Activated naive CD4-positive, alpha-beta T cell treated with anti-CD3 and anti-CD28 coated beads, Interleukin-2, amount 50 U/mL, for 24 hours (primary cell): ENCODE data around the gene ETS2.

Experiments
- H3K27ac Mint-ChIP-seq: one replicate; pipeline ENCODE4 v1.8.0; 2021; ENCODE audit warnings: mild to moderate bottlenecking, mixed read lengths
- H3K27me3 Mint-ChIP-seq: one replicate; pipeline ENCODE4 v1.8.0; 2021; ENCODE audit warnings: mixed read lengths
- H3K36me3 Mint-ChIP-seq: one replicate; pipeline ENCODE4 v1.8.0; 2021; ENCODE audit warnings: mixed read lengths
- H3K4me1 Mint-ChIP-seq: one replicate; pipeline ENCODE4 v1.8.0; 2021; ENCODE audit warnings: mixed read lengths
- H3K4me3 Mint-ChIP-seq: one replicate; pipeline ENCODE4 v1.8.0; 2021; ENCODE audit warnings: mild to moderate bottlenecking, mixed read lengths
- H3K9me3 Mint-ChIP-seq: one replicate; pipeline ENCODE4 v1.8.0; 2021; ENCODE audit warnings: mixed read lengths

The ETS2 gene

DNA sequence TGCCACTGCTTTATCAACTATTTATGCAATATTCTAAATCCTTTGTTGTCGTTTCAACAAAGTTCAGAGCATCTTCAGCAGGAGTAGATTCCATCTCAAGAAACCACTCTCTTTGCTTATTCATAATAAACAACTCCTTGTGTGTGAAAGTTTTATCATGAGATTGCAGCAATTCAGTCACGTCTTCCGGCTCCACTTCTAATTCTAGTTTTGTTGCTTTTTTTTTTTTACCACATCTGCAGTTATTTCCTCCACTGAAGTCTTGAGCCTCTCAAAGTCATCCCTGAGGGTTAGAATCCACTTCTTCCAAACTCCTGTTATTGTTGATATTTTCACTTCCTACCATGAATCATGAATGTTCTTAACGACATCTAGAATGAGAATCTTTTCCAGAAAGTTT lies 14.8 kb upstream of the ETS2 start:
- peaks cover 6% of the 10 kb centered on the region for H3K4me1 Mint-ChIP-seq
- H3K36me3 Mint-ChIP-seq = no peaks in the 10 kb centered on the region
- H3K27me3 Mint-ChIP-seq = no peaks in the 10 kb centered on the region
- no peaks in the 10 kb centered on the region for H3K9me3 Mint-ChIP-seq
- H3K27ac Mint-ChIP-seq = no peak overlapping the region
- no peak overlapping the region for H3K4me3 Mint-ChIP-seq

DNA sequence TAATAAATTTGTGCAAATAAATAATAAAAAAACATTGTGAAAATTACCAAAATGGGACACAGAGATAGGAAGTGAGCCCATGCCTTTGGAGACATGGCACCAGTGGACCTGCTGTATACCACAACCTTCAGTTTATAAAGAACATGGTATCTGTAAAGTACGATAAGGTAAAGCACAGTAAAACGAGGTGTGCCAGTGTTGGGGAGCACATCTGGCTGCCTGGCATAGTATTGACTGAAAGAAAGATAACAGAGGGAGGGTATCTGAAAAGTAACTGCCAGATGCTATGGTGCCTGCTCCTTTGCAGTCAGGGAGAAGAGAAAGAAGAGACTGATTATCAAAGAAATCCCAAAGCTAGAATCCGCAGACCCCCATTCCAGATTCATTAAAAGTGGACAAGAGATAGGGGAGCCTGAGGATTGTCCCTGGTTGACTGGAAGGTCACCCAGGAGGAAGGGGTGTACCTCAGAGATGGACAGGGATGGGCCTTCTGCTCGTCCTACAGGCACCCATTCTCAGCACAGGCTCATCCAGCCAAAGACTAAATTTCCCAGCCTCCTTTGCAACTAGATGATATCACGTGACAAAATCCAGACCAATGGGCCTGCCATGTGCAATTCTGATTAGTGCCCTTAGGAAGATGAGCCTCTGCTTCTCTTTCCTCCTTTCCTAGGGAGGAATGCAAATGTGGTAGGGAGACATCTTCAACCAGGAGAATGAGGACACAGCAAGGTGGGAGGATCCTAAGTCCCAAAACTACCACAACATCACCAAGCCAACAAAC lies 12.9 kb upstream of the ETS2 start:
- no peak overlapping the region for H3K27ac Mint-ChIP-seq
- no peaks in the 10 kb centered on the region for H3K27me3 Mint-ChIP-seq
- H3K4me1 Mint-ChIP-seq = peaks cover 6% of the 10 kb centered on the region
- H3K4me3 Mint-ChIP-seq = no peak overlapping the region
- H3K9me3 Mint-ChIP-seq = no peaks in the 10 kb centered on the region
- no peaks in the 10 kb centered on the region for H3K36me3 Mint-ChIP-seq

DNA sequence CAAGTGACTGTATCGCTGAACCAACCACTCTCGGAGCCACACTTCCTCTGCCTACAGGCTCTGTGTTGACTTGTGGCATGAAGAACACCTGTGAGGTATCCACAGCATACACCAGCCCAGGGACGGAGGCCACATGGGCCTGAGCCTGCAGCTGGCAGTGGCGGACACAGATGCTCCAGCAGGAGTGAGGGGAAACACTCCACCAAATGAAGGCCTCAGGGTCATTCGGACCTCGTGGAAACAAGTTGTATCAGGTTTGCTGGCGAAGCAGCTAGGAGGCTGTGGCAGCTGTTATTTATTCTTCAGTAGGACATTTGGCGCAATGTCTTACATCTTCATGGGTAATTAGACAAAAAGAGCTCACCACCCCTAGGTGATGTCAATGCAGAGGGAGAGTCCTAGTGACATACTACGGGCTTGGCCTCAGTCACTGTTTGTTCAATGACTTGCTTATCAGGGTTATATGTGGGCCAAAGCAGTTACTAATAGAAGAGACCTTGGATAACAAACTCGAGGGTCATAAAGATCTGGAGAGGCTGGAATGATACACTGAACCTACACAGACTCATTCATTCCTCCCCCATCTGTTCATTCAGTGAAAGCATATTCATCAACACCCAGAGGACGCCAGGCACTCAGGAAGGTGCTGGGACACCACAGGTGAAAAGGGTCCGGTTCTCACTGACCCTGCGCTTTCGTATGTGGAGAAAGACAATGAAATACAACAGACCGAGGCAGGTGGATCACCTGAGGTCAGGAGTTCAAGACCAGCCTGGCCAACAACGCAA lies 11.6 kb upstream of the ETS2 start:
- Mint-ChIP-seq H3K27ac (no peak overlapping the region), H3K36me3 (no peaks in the 10 kb centered on the region), H3K27me3 (no peaks in the 10 kb centered on the region), H3K4me1 (peaks cover 6% of the 10 kb centered on the region), H3K4me3 (no peak overlapping the region), H3K9me3 (no peaks in the 10 kb centered on the region)

DNA sequence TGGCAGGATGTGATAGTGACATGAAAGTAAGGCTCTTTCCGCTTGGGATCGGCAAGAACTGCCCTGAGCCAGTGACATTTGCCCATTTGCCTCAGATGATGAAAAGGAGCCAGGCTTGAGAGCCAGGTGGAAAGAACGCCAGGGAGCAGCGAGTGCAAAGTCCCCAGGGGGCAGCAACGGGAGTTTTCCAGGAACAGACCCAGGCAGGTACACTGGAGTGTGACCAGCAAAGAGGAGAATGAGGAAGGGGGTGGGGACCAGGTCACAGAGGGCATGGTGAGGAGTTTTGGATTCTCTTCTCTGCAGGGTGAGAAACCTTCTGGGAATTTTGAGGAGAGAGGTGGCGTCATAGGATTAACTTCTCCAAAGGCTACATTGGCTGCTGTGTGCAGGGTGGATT lies 10.8 kb upstream of the ETS2 start:
- H3K36me3 Mint-ChIP-seq = no peaks in the 10 kb centered on the region
- no peaks in the 10 kb centered on the region for H3K27me3 Mint-ChIP-seq
- no peak overlapping the region for H3K27ac Mint-ChIP-seq
- no peak overlapping the region for H3K4me3 Mint-ChIP-seq
- peaks cover 6% of the 10 kb centered on the region for H3K4me1 Mint-ChIP-seq
- H3K9me3 Mint-ChIP-seq = no peaks in the 10 kb centered on the region

DNA sequence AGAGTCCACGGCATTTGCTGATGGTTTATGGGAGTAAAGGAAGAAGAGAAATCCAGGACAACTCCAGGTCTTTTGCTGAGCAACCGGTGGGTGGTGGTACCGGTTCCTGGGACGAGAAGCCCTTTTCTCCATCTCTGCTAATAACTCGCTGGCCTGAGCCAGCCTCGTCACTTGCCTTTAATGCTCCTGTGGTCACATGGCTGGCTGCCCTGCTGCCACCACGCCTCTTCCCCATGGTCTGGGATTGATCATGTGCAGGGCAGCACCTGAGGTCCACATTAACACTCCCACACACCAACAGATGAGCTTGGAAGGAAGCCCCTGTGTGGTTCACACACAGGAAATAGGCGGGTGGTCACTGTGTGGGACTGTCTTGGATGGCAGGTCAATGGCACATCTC lies 10.3 kb upstream of the ETS2 start:
- Mint-ChIP-seq H3K9me3 (no peaks in the 10 kb centered on the region), H3K27me3 (no peaks in the 10 kb centered on the region), H3K27ac (no peak overlapping the region), H3K4me3 (no peak overlapping the region), H3K36me3 (no peaks in the 10 kb centered on the region), H3K4me1 (peaks cover 6% of the 10 kb centered on the region)

DNA sequence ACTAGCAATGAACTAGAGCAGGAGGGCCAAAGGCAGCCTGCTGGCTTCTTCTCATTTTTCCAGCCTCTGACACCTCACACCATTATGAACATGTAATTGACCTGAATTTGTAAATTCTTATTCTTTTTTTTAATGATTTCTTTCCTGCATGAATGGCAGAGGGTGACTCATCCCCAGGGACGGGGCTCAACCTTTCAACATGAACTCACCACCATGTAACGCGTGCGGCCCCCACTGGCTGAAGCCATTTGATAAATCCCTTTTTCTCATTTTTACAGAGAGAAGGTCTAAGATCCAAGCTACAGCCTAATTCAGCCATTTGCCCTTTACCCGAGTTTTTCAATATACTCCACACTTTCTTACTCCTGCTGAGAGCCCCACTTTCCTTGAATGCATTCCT lies 9.3 kb upstream of the ETS2 start:
- Mint-ChIP-seq H3K4me1 (no peaks in the 10 kb centered on the region), H3K4me3 (no peak overlapping the region), H3K27ac (no peak overlapping the region), H3K9me3 (no peaks in the 10 kb centered on the region), H3K27me3 (no peaks in the 10 kb centered on the region), H3K36me3 (no peaks in the 10 kb centered on the region)

DNA sequence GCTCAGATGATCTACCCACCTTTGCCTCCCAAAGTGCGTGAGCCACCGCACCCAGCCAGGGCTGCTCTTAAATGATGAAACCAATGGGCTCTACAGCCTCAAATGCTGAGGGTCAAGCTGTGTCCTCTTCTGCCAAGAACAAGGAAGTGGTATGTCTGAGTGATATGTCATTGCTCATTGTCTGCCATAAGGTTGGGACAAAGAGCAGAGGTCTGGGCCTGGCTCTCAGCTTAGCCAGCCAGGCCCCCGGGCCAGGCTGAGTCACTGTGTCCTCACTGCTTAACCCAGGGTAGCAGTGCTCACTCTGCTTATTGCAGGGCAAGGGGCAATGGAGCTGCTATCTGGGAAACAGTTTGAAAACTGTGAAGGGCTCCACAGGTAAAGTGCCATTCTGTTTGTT lies 8.3 kb upstream of the ETS2 start:
- H3K9me3 Mint-ChIP-seq = no peaks in the 10 kb centered on the region
- no peaks in the 10 kb centered on the region for H3K27me3 Mint-ChIP-seq
- H3K4me1 Mint-ChIP-seq = no peaks in the 10 kb centered on the region
- no peak overlapping the region for H3K27ac Mint-ChIP-seq
- no peaks in the 10 kb centered on the region for H3K36me3 Mint-ChIP-seq
- H3K4me3 Mint-ChIP-seq = no peak overlapping the region

DNA sequence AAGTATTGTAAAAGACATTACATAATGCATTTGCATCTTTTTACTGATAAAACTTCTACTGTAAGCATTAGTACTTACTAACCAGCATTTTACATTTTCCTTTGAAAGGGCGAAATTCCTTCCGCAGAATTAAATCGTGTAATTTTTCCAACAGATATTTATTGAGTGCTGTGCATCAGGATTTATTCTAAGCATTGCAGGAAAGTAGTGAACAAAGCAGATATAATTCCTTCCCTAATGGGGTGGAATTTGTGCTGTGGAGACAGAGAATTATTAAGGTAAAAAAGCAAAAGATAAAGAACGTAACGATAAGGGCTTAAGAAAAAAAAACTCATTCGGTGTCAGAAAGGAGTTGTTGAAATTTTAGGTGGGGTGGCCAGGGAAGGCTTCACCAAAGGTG lies 7.6 kb upstream of the ETS2 start:
- Mint-ChIP-seq H3K4me1 (no peaks in the 10 kb centered on the region), H3K27ac (no peak overlapping the region), H3K4me3 (no peak overlapping the region), H3K36me3 (no peaks in the 10 kb centered on the region), H3K9me3 (no peaks in the 10 kb centered on the region), H3K27me3 (no peaks in the 10 kb centered on the region)

DNA sequence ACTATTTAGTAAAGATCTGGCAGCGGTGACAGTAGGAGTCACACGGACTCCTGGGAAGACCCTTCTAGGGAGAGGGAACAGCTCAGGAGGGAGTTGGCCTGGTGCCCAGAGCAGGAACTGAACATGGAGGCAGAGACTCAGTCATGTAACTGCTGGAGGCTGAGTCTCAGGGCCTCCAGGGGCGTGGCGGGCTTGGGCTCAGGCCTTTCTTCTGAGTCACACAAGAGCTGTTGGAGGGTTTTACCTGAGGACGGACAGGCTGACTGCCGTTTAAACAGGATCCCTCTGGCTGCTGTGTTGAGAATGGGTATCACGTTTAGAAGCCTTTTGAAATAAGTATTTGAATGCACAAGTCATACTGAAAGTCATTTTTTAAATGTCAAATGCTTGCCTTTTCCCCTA lies 7.2 kb upstream of the ETS2 start:
- Mint-ChIP-seq H3K4me3 (no peak overlapping the region), H3K27ac (no peak overlapping the region), H3K4me1 (no peaks in the 10 kb centered on the region), H3K36me3 (no peaks in the 10 kb centered on the region), H3K27me3 (no peaks in the 10 kb centered on the region), H3K9me3 (no peaks in the 10 kb centered on the region)

DNA sequence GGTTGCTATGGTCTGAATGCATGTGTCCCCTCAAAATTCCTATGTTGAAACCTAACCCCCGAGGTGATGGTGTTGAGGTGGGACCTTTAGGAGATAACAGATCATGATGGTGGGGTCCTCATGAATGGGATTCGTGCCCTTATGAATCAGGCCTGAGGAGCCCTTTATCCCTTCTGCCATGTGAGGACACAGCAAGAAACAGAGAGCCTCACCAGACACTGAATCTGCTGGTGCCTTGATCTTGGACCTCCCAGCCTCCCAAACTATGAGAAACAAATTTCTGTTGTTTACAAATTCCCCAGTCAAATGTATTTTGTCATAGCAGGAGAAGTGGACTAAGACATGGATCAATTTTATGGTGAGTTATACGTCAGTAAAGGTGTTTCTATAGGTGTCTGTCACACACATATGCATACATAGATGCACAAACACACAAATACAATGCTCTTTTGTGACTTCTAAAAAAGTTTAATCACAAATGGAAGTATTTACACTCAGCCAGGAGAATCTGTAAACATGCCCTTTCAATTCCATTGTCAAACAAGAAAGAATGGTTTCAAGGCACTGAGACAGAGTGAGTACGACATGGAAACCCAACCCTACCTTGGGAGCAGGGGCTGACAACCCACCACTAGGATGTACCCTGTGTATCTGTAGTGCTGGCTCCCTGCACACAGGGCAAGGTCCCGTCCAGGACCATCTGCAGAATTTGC lies 5.5 kb upstream of the ETS2 start:
- no peaks in the 10 kb centered on the region for H3K36me3 Mint-ChIP-seq
- H3K4me1 Mint-ChIP-seq = peaks cover 6% of the 10 kb centered on the region
- H3K4me3 Mint-ChIP-seq = no peak overlapping the region
- H3K27me3 Mint-ChIP-seq = no peaks in the 10 kb centered on the region
- no peaks in the 10 kb centered on the region for H3K9me3 Mint-ChIP-seq
- no peak overlapping the region for H3K27ac Mint-ChIP-seq

DNA sequence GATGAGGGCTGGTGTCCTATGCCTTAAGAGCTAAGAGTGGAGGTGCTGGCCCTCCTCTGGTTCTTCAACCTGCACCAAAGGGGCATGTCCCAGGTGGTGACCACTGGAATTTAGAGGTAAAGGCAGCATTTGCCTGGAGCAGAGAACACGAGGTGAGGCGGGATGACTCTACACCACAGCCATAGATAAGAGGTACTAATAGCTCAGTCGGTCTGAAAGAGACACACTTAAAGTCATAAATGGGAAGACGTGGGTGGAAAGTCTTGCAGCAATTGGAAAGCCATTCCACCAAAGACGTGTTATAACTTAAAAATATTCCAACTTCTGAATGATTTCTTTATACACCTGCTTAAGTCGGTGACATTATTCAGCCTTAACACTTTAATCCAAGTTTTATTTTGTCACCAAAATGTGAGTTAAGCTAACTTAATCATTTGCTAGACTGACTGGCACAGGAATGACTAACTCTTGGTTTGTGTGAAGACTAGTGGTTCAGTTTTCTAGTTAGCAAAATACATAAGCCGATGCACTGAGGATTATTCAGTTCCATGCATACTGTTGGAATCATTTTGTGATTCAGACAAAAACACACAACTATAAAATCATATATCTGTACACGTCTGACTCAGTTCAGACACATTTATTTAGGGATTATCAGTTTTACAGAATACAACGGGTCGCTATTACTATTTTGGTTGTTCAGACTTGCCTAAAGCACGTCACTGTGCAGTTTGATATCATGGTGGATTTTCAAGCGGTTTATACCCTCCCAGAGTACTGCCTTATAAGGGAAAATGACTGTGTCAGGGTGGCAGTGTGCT lies 4.6 kb upstream of the ETS2 start:
- no peaks in the 10 kb centered on the region for H3K27me3 Mint-ChIP-seq
- no peaks in the 10 kb centered on the region for H3K9me3 Mint-ChIP-seq
- H3K4me1 Mint-ChIP-seq = peaks cover 6% of the 10 kb centered on the region
- no peak overlapping the region for H3K27ac Mint-ChIP-seq
- no peaks in the 10 kb centered on the region for H3K36me3 Mint-ChIP-seq
- no peak overlapping the region for H3K4me3 Mint-ChIP-seq

DNA sequence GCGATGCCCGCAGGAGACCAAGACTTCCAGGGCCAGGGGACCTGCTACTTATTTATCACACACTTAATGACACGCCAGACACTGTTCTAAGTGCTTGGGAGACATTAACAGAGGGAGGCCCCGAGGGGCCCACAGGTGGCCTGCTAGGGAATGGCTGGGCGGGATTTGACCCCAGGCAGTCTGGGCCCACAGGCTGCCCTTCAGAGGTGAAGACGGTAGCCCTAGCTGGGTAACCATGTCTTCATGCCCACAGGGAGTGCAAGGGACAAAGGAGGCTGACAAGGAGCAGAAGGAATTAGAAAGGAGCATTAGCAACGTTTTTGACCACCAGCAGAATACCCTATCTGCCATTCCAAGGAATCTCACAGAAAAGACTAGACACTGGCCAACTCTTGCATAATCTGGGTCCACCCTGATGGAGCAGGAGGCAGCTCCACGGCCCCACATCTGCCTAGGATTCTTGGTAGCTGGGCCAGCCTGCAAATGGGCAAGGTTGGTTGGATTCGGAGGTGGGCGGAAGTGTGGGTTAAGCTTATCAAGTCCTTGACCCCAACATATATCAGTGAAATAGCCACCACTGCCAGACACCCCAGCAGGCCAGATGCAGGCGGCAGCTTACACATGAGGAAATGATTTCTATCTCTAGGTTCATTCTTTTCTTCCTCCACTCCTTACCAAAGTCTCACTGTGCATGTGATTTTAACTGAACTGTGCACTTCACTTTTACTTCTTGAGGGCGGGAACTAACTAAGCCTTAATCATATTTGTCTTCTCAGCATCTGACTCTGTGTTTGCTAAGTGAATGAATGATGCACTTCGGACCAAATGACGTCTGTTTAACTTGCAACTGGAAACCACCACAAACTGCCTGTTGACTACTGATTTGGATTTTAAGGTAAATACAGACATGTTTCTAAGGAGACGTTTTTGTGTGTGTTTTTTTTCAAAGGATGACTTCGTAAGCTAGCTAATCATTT lies 3.4 kb upstream of the ETS2 start:
- no peak overlapping the region for H3K27ac Mint-ChIP-seq
- peaks cover 12% of the 10 kb centered on the region for H3K4me1 Mint-ChIP-seq
- H3K27me3 Mint-ChIP-seq = no peaks in the 10 kb centered on the region
- no peaks in the 10 kb centered on the region for H3K9me3 Mint-ChIP-seq
- H3K36me3 Mint-ChIP-seq = no peaks in the 10 kb centered on the region
- H3K4me3 Mint-ChIP-seq = no peak overlapping the region

DNA sequence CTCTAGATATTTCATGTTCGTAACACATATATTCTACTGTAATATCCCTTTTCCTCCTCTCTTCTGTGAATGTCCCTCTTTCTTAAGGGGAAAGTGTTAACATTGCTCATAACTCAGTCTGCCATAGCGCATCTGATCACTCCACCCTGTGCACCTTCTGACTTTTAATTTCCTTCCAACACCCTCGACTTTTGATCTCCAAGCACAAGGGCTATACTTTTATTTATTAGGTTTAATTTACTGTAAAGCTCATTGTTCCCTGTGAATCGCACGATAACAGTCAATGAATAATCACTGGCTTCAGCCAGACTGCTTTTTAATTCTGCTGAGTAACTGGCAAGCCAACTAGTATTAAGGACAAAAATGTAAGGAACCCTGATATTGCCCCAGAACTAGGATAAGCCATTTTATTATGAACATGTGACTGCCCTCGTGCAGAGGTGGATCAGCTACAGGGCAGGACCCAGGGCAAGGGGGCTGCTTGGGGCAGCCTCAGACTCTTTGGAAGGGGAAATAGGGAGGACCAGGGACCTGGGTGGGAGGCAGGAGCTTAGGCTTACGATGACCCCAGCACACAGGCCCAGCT lies 2.6 kb upstream of the ETS2 start:
- Mint-ChIP-seq H3K4me3 (no peak overlapping the region), H3K9me3 (no peaks in the 10 kb centered on the region), H3K27ac (no peak overlapping the region), H3K27me3 (no peaks in the 10 kb centered on the region), H3K4me1 (peaks cover 20% of the 10 kb centered on the region), H3K36me3 (no peaks in the 10 kb centered on the region)

DNA sequence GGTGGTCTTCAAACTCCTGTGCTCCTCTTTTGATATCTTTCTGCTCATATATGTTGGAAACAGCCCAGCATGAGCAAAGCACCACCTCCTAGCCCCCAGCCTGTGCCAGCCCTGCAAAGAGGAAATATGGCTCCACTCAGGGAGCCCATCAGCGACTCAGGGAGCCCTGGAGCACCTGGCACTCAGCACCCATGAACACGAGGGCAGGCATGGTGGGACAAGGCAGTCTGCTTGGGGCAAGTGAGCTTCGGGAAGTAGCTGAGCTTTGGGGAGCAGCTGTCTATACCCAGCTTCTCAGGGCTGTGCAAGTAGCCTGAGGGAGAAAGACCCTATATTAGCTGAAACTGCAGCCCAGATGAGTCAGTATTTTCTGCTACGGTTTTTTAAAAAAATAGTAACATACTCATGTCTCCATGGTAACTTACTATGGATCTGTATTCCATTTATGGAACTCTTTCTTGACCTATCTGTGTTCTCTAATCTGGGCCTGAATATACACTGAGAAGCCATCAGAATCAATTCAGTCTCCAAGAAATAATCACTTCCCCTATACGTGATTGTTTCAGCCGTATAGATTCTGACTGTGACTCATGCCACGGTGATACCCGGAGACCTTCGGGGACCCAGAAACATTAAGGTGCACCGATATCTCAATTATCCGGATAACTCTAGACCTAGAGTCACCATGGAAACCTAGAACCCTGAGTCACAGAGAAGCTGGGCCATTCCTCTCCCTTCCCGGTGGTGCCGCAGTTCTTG lies 1.5 kb upstream of the ETS2 start:
- peak overlapping the region; percentile 74 for H3K27ac Mint-ChIP-seq
- no peaks in the 10 kb centered on the region for H3K27me3 Mint-ChIP-seq
- no peaks in the 10 kb centered on the region for H3K36me3 Mint-ChIP-seq
- peaks cover 26% of the 10 kb centered on the region for H3K4me1 Mint-ChIP-seq
- no peaks in the 10 kb centered on the region for H3K9me3 Mint-ChIP-seq
- H3K4me3 Mint-ChIP-seq = peak overlapping the region; percentile 86
